Measurements from ENCODE around the gene DOCK6.

DOCK6 gene

DNA sequence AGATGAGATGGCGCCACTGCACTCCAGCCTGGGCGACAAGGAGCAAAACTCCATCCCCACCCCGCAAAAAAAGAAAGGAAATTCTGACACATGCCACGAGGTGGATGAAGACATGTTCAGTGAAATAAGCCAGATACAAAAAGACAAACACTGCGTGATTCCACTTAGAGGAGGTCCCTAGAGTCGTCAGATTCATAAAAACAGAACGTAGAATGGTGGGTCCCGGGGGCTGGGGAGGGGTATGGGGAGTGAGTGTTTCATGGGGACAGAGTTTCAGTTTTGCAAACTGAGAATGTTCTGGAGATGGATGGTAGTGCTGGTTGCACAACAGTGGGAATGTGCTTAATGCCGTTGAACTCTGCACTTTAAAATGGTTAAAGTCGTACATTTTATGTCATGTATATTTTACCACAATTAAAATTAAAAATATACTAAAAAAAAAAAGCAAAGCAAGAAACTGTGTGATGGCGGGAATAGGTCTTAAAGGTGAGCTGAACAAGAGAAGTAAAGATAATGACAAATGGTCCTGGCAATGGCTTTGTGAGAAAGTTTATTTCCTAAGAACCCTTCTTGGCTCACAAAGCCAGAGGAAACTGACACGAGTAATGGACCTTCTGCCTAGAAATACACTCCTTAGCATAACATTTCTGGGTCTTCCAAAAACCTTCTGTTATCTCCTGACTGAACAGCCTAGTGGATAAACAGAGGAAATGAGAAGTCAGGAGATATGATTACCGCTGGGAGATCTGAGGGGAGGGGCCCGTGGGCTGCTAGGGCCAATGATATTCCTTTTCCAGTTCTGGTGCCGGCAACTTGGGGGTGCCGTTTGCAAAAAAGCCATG, 102.5 kb downstream of the DOCK6 start:
- TF ChIP-seq GATA2 (IDR thresholded peaks at IDR 0.05; ENCODE audit: low read depth, low read length) = no peak
- TF ChIP-seq GATA3 (IDR thresholded peaks at IDR 0.05; ENCODE audit: low read depth, low read length) = no peak

DNA sequence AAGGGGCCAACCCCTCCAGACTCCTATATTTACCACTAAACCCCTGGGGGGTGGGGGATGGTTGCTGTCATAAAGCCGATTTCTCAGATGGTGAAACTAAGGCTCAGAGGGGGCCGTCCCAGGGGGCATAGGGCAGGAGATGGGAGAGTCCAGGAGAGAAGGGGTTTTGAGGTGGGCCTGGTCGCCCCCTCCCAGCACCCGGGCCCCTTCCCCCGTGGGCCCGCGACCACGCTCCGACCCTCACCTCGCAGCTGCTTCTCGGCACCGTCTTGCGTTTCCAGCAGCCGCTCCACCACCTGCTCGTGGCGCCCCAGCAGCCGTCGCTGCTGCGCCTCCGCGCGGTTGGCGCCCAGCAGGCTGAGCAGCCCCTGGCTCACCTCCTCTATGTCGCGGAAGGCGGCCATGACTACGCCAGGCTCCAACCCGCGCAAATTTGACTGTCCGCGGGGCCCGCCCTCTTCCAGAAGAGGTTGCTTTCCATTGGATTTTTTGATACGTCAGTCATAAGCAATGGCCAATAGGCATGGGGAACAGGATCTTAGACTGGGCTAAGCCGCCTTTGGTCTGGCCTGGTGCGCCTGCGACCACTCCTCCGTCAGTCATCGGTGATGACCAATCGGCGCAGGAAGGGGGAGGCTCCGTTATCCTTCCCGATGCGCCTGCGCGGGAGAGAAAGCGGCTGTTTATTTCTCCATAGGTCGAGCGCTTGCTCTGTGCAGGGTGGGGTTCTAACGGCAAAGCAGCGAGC, 106.8 kb downstream of the DOCK6 start, which contains the start of gene SPC24:
Gene SPC24 (minus strand): TSS at position 410 of the 748 bp plus-strand sequence. CDS start 6 bp downstream, at position 404.
- TF ChIP-seq GATA3 (IDR thresholded peaks at IDR 0.05; ENCODE audit: low read depth, low read length) = no peak
- TF ChIP-seq GATA2 (IDR thresholded peaks at IDR 0.05; ENCODE audit: low read depth, low read length) = no peak

DNA sequence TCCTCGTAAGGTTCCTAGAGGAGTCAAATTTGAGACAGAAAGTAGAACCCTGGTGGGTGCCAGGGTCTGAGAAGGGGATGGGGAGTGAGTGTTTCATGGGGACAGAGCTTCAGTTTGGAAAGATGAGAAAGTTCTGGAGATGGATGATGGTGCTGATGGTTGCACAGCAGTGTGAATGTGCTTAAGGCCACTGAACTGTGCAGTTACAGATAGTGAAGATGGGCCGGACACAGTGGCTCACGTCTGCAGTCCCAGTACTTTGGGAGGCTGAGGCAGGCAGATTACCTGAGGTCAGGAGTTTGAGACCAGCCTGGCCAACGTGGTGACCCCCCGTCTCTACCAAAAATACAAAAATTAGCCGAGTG, 107.7 kb downstream of the DOCK6 start:
- TF ChIP-seq GATA2 (IDR thresholded peaks at IDR 0.05; ENCODE audit: low read depth, low read length) (no peak), GATA3 (IDR thresholded peaks at IDR 0.05; ENCODE audit: low read depth, low read length) (no peak)

DNA sequence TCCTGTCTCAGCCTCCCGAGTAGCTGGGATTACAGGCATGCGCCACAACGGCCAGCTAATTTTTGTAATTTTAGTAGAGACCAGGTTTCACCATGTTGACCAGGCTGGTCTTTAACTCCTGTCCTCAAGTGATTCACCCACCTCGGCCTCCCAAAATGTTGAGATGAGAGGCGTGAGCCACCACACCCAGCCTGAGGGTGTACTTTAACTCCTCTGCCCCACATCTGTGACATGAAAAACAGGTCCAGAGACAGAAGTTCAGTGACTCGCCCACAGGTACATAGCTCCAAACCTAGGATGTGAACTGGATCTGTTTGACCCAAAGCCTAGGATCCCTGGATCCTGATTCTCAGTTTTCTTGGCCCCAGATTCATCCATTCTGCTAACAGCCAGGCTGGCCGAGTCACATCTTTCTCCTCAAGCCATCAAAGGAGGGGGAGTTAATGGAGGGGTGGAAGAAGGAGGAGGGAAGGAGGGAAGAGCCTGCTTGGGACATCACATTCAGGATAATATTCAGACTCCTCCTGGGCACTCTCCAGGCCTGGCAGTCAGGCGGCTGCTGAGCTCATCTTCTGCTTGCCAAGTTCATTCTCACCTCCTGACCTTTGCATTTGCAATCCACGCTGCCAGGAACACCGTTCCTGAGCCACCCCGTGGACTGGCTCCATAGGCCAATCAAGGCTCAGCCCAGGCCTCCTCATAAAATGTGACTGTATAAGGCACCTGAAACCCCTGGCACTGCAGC, 109.8 kb downstream of the DOCK6 start:
- TF ChIP-seq GATA2 (IDR thresholded peaks at IDR 0.05; ENCODE audit: low read depth, low read length) (no peak), GATA3 (IDR thresholded peaks at IDR 0.05; ENCODE audit: low read depth, low read length) (no peak)

DNA sequence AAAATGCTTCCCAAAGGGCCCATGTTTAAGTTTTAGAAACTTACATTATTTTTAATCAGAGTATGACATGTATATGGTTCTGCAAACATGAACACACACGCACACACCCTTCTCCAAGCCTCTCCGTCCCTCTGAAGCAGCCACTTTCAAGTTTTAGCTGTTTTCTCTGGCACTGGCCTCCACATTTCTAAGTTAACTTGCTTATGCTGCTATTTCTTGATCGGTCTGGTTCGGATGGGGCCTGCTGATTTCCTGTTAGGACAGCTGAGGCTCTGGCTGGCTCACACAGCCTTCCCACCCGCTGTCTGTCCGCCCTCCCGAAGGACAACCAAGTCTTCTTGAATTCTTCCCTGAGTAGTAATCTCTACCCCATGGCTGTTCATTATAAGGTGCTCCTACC, 111.1 kb downstream of the DOCK6 start:
- no peak for TF ChIP-seq GATA3 (IDR thresholded peaks at IDR 0.05; ENCODE audit: low read depth, low read length)
